GM21447 (cell line): ENCODE data around the gene PRKCA.

Experiments
- ATAC-seq: cut with Tn5 transposase; IDR thresholded peaks from one replicate; pipeline ENCODE4 v1.9.1; 2021; ENCODE audit not compliant: unreplicated experiment

PRKCA gene

GRCh38 chr17:66508896-66509844 lies 206.8 kb downstream of the PRKCA start:
- ATAC-seq: no peak

- no peak for ATAC-seq
These were observed 207.5 kb downstream of the PRKCA start for GRCh38 chr17:66509926-66510325.

- no peak for ATAC-seq
These were observed 208.7 kb downstream of the PRKCA start for GRCh38 chr17:66511135-66511534.

GRCh38 chr17:66514227-66514806 lies 211.9 kb downstream of the PRKCA start:
- no peak for ATAC-seq

GRCh38 chr17:66515974-66516373 lies 213.6 kb downstream of the PRKCA start:
- no peak for ATAC-seq

- ATAC-seq: no peak
These were observed 215.1 kb downstream of the PRKCA start for GRCh38 chr17:66517336-66518009.

- ATAC-seq: no peak
These were observed 215.7 kb downstream of the PRKCA start for GRCh38 chr17:66518108-66518507.

- no peak for ATAC-seq
These were observed 216.3 kb downstream of the PRKCA start for GRCh38 chr17:66518677-66519076.

- ATAC-seq: no peak
These were observed 216.7 kb downstream of the PRKCA start for GRCh38 chr17:66519154-66519553.

GRCh38 chr17:66520999-66521398 lies 218.6 kb downstream of the PRKCA start:
- no peak for ATAC-seq

GRCh38 chr17:66522591-66523272 lies 220.3 kb downstream of the PRKCA start:
- ATAC-seq: no peak

- no peak for ATAC-seq
These were observed 221.2 kb downstream of the PRKCA start for GRCh38 chr17:66523378-66524200.

- ATAC-seq: no peak
These were observed 222.5 kb downstream of the PRKCA start for GRCh38 chr17:66524877-66525276.

GRCh38 chr17:66525338-66525737 lies 222.9 kb downstream of the PRKCA start:
- no peak for ATAC-seq

GRCh38 chr17:66526827-66527226 lies 224.4 kb downstream of the PRKCA start:
- ATAC-seq: no peak

- ATAC-seq: no peak
These were observed 224.9 kb downstream of the PRKCA start for GRCh38 chr17:66527335-66527734.

GRCh38 chr17:66531851-66532295 lies 229.5 kb downstream of the PRKCA start:
- no peak for ATAC-seq

- ATAC-seq: no peak
These were observed 231.2 kb downstream of the PRKCA start for GRCh38 chr17:66533572-66533971.

- no peak for ATAC-seq
These were observed 231.6 kb downstream of the PRKCA start for GRCh38 chr17:66533986-66534385.

GRCh38 chr17:66535611-66536010 lies 233.2 kb downstream of the PRKCA start:
- no peak for ATAC-seq
